Body of pancreas (tissue), 4 donors: ENCODE data around the gene GAS1.

Source experiments
- CTCF ChIP-seq, 7 experiments: fragments of 450-650 bp in 4 of 7; fragments of 200-600 bp in 3 of 7; sonication (generic) in 3 of 7; IDR thresholded peaks; one replicate each; pipeline ENCODE4 v1.5.1; 2016 to 2019; ENCODE audit warnings: antibody characterized with exemption in 7 of 7
- POLR2A ChIP-seq, 3 donors: fragments of 450-650 bp; IDR thresholded peaks; one replicate each; pipeline ENCODE4 v1.6.1; 2016; ENCODE audit warnings: antibody characterized with exemption in 3 of 3, mild to moderate bottlenecking in 2 of 3

- TF ChIP-seq CTCF (IDR thresholded peaks at IDR 0.05) = no peak
- TF ChIP-seq POLR2A (IDR thresholded peaks at IDR 0.05) = no peak
These were observed 28.3 kb upstream of the GAS1 start for GRCh38 chr9:86975606-86976005.
